Ishikawa (cell line): ENCODE data around the gene NAA40.

Source experiments
- CREB1 ChIP-seq: IDR thresholded peaks from 2 replicates; pipeline ENCODE4 v1.6.1; 2012; ENCODE audit warnings: low read depth
- EP300 ChIP-seq: IDR thresholded peaks from 2 replicates; pipeline ENCODE4 v1.6.1; 2012; ENCODE audit warnings: borderline replicate concordance
- RAD21 ChIP-seq: IDR thresholded peaks from 2 replicates; pipeline ENCODE4 v1.6.1; 2012; ENCODE audit warnings: low read depth
- TF ChIP-seq, protein P1 (sequence below): IDR thresholded peaks from 2 replicates; pipeline ENCODE4 v1.6.1; 2012; ENCODE audit warnings: low read depth, mild to moderate bottlenecking

DNA sequence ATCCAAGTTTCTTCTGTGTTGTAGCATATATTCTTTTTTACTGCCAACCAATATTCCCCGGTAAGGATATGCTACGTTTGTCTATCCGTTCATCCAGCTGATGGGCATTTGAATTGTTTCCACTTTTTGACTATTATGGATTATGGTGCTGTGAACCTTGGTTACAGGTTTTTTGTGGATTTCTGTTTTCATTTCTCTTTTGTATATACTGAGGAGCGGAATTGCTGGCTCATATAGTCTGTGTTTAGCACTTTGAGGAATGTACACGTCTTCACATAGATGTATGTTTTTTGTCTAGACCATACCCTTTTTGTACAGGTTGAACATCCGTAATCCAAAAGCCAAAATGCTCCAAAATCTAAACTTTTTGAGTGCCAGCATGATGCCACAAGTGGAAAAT lies 45.4 kb upstream of the NAA40 start:
- TF ChIP-seq, protein P1, sequence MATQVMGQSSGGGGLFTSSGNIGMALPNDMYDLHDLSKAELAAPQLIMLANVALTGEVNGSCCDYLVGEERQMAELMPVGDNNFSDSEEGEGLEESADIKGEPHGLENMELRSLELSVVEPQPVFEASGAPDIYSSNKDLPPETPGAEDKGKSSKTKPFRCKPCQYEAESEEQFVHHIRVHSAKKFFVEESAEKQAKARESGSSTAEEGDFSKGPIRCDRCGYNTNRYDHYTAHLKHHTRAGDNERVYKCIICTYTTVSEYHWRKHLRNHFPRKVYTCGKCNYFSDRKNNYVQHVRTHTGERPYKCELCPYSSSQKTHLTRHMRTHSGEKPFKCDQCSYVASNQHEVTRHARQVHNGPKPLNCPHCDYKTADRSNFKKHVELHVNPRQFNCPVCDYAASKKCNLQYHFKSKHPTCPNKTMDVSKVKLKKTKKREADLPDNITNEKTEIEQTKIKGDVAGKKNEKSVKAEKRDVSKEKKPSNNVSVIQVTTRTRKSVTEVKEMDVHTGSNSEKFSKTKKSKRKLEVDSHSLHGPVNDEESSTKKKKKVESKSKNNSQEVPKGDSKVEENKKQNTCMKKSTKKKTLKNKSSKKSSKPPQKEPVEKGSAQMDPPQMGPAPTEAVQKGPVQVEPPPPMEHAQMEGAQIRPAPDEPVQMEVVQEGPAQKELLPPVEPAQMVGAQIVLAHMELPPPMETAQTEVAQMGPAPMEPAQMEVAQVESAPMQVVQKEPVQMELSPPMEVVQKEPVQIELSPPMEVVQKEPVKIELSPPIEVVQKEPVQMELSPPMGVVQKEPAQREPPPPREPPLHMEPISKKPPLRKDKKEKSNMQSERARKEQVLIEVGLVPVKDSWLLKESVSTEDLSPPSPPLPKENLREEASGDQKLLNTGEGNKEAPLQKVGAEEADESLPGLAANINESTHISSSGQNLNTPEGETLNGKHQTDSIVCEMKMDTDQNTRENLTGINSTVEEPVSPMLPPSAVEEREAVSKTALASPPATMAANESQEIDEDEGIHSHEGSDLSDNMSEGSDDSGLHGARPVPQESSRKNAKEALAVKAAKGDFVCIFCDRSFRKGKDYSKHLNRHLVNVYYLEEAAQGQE, result no peak
- TF ChIP-seq RAD21 (no peak), EP300 (no peak), CREB1 (no peak)
